ENCODE measurements around the gene G0S2. TPM values are rescaled to one million over a fixed set of nuclear protein-coding genes. Genes with fewer than 3 reads are reported as not detected.

G0S2 gene
- polyA plus RNA-seq, 1 donor from 2014 or later: 0.33 TPM

DNA sequence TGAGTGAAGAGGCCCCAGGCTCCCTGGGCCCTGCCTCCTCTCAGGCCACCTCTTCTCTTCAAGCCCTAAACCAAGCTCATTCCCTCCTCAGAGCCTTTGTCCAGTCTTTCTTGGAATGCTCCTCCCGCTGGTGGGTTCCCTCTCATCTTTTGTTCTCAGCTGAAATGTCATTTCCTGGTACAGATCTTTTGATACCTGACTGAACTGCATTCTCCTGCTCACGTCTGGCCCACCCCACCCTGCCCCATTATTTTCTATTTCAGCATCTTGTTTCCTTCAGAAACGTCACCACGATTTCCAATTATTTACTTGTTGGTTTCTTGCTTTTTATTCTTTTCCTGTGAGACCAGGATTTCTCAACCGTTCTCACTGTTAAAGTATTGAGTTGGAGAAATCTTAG is 39.4 kb upstream of the G0S2 start:
- no peaks in the 10 kb centered on the region for H3K36me3 ChIP-seq (ENCODE audit: insufficient read depth, low read length)
- TF ChIP-seq, protein P1, sequence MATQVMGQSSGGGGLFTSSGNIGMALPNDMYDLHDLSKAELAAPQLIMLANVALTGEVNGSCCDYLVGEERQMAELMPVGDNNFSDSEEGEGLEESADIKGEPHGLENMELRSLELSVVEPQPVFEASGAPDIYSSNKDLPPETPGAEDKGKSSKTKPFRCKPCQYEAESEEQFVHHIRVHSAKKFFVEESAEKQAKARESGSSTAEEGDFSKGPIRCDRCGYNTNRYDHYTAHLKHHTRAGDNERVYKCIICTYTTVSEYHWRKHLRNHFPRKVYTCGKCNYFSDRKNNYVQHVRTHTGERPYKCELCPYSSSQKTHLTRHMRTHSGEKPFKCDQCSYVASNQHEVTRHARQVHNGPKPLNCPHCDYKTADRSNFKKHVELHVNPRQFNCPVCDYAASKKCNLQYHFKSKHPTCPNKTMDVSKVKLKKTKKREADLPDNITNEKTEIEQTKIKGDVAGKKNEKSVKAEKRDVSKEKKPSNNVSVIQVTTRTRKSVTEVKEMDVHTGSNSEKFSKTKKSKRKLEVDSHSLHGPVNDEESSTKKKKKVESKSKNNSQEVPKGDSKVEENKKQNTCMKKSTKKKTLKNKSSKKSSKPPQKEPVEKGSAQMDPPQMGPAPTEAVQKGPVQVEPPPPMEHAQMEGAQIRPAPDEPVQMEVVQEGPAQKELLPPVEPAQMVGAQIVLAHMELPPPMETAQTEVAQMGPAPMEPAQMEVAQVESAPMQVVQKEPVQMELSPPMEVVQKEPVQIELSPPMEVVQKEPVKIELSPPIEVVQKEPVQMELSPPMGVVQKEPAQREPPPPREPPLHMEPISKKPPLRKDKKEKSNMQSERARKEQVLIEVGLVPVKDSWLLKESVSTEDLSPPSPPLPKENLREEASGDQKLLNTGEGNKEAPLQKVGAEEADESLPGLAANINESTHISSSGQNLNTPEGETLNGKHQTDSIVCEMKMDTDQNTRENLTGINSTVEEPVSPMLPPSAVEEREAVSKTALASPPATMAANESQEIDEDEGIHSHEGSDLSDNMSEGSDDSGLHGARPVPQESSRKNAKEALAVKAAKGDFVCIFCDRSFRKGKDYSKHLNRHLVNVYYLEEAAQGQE (IDR thresholded peaks at IDR 0.05; ENCODE audit: borderline replicate concordance): no peak
- no peak for TF ChIP-seq EP300 (conservative IDR thresholded peaks at IDR 0.05; ENCODE audit: poor library complexity, severe bottlenecking)
- no peak for TF ChIP-seq SMC3 (conservative IDR thresholded peaks at IDR 0.05; ENCODE audit: poor library complexity)
- TF ChIP-seq TAF1 (IDR thresholded peaks at IDR 0.05; ENCODE audit: low read depth): no peak

DNA sequence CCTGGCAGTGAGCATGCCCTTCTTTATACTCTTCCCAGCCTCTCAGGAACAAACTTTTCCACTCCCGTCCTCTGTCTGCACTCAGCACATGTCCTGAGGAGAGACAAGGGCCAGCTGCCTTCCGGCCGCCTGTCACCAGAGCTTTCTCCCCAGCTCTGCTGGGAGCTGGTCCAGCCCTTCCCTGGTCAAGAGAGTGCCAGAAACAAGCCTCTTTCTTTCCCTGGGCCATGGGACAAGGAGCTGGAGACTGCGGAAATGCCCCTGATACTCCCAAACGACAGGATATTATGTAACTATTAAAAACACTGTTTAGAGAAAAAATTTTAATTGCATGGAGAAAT is 33.4 kb upstream of the G0S2 start:
- Histone ChIP-seq H3K9me3 (ENCODE audit: low read length) (no peaks in the 10 kb centered on the region), H3K27me3 (ENCODE audit: insufficient read depth, low read depth, low read length) (no peaks in the 10 kb centered on the region), H2AFZ (ENCODE audit: low read depth, low read length) (no peak overlapping the region), H3K27ac (ENCODE audit: low read length) (no peak overlapping the region), H3K79me2 (replicated peaks; ENCODE audit: insufficient read depth, low read length) (no peaks in the 10 kb centered on the region), H4K20me1 (ENCODE audit: insufficient read depth) (no peaks in the 10 kb centered on the region), H3K9me2 (ENCODE audit: insufficient read depth, low read length) (no peaks in the 10 kb centered on the region), H3F3A (ENCODE audit: insufficient read depth, low read length, poor library complexity, severe bottlenecking) (no peaks in the 10 kb centered on the region), H3K4me2 (ENCODE audit: low read length) (no peak overlapping the region), H3K36me3 (ENCODE audit: insufficient read depth, low read length) (no peaks in the 10 kb centered on the region), H3K9ac (ENCODE audit: low read length) (no peak overlapping the region), H3K4me3 (ENCODE audit: low read length) (no peak overlapping the region)
- TF ChIP-seq SMC3 (conservative IDR thresholded peaks at IDR 0.05; ENCODE audit: poor library complexity): no peak
- no peak for TF ChIP-seq TAF1 (IDR thresholded peaks at IDR 0.05; ENCODE audit: low read depth)
- TF ChIP-seq, protein P2, sequence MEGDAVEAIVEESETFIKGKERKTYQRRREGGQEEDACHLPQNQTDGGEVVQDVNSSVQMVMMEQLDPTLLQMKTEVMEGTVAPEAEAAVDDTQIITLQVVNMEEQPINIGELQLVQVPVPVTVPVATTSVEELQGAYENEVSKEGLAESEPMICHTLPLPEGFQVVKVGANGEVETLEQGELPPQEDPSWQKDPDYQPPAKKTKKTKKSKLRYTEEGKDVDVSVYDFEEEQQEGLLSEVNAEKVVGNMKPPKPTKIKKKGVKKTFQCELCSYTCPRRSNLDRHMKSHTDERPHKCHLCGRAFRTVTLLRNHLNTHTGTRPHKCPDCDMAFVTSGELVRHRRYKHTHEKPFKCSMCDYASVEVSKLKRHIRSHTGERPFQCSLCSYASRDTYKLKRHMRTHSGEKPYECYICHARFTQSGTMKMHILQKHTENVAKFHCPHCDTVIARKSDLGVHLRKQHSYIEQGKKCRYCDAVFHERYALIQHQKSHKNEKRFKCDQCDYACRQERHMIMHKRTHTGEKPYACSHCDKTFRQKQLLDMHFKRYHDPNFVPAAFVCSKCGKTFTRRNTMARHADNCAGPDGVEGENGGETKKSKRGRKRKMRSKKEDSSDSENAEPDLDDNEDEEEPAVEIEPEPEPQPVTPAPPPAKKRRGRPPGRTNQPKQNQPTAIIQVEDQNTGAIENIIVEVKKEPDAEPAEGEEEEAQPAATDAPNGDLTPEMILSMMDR (IDR thresholded peaks at IDR 0.05; ENCODE audit: poor library complexity, severe bottlenecking): no peak
- no peak for TF ChIP-seq POLR2AphosphoS5 (IDR thresholded peaks at IDR 0.05)
- TF ChIP-seq, protein P1 (IDR thresholded peaks at IDR 0.05; ENCODE audit: borderline replicate concordance): no peak
- no peak for TF ChIP-seq EZH2 (IDR thresholded peaks at IDR 0.05; ENCODE audit: borderline replicate concordance, insufficient read depth, low read length, poor library complexity, severe bottlenecking)
- TF ChIP-seq MXI1 (conservative IDR thresholded peaks at IDR 0.05; ENCODE audit: poor library complexity, severe bottlenecking): no peak
- TF ChIP-seq RAD21 (conservative IDR thresholded peaks at IDR 0.05): no peak
- no peak for TF ChIP-seq EP300 (conservative IDR thresholded peaks at IDR 0.05; ENCODE audit: poor library complexity, severe bottlenecking)

More for the DNA sequence above, 39.4 kb upstream of the G0S2 start:
- Histone ChIP-seq H3F3A (ENCODE audit: insufficient read depth, low read length, poor library complexity, severe bottlenecking) (no peaks in the 10 kb centered on the region), H2AFZ (ENCODE audit: low read depth, low read length) (no peak overlapping the region), H4K20me1 (ENCODE audit: insufficient read depth) (no peaks in the 10 kb centered on the region), H3K27ac (ENCODE audit: low read length) (no peak overlapping the region), H3K27me3 (ENCODE audit: insufficient read depth, low read depth, low read length) (no peaks in the 10 kb centered on the region), H3K4me3 (ENCODE audit: low read length) (no peak overlapping the region), H3K79me2 (replicated peaks; ENCODE audit: insufficient read depth, low read length) (no peaks in the 10 kb centered on the region), H3K9me2 (ENCODE audit: insufficient read depth, low read length) (no peaks in the 10 kb centered on the region), H3K9ac (ENCODE audit: low read length) (no peak overlapping the region), H3K9me3 (ENCODE audit: low read length) (no peaks in the 10 kb centered on the region), H3K4me2 (ENCODE audit: low read length) (no peak overlapping the region)

Measured in neural cell (in vitro differentiated cells).